ENCODE data around the gene GALR3.

The GALR3 gene

GRCh38 chr22:37824674-37825641 lies 1.8 kb downstream of the GALR3 start:
- no peak for TF ChIP-seq CTCF (IDR thresholded peaks at IDR 0.05; ENCODE audit: low read depth, low read length)
- no peak overlapping the region for H3K4me3 ChIP-seq (ENCODE audit: low read depth, low read length)
- in situ Hi-C loops (cut with HindIII; ENCODE audit: low sequenced_read_pairs): no loop called here
- no peak for DNase-seq (ENCODE audit: low read depth, low spot score)

- no peak for DNase-seq (ENCODE audit: low read depth, low spot score)
- TF ChIP-seq CTCF (IDR thresholded peaks at IDR 0.05; ENCODE audit: low read depth, low read length): no peak
- no peak overlapping the region for H3K4me3 ChIP-seq (ENCODE audit: low read depth, low read length)
- in situ Hi-C loops (cut with HindIII; ENCODE audit: low sequenced_read_pairs): no loop called here
These were observed 3.9 kb downstream of the GALR3 start for GRCh38 chr22:37827056-37827455.

- DNase-seq (ENCODE audit: low read depth, low spot score): no peak
- in situ Hi-C loops (cut with HindIII; ENCODE audit: low sequenced_read_pairs): no loop called here
- TF ChIP-seq CTCF (IDR thresholded peaks at IDR 0.05; ENCODE audit: low read depth, low read length): no peak
- no peak overlapping the region for H3K4me3 ChIP-seq (ENCODE audit: low read depth, low read length)
These were observed 7.1 kb downstream of the GALR3 start for GRCh38 chr22:37830093-37830842.

GRCh38 chr22:37831472-37831871 lies 8.3 kb downstream of the GALR3 start:
- H3K4me3 ChIP-seq (ENCODE audit: low read depth, low read length): no peak overlapping the region
- in situ Hi-C loops (cut with HindIII; ENCODE audit: low sequenced_read_pairs): no loop called here
- no peak for TF ChIP-seq CTCF (IDR thresholded peaks at IDR 0.05; ENCODE audit: low read depth, low read length)
- no peak for DNase-seq (ENCODE audit: low read depth, low spot score)

GRCh38 chr22:37832022-37832857 lies 9.1 kb downstream of the GALR3 start:
- no peak overlapping the region for H3K4me3 ChIP-seq (ENCODE audit: low read depth, low read length)
- TF ChIP-seq CTCF (IDR thresholded peaks at IDR 0.05; ENCODE audit: low read depth, low read length): no peak
- no peak for DNase-seq (ENCODE audit: low read depth, low spot score)
- in situ Hi-C loops (cut with HindIII; ENCODE audit: low sequenced_read_pairs): no loop called here

Measured in astrocyte of the spinal cord (primary cell).